Epithelial cell of esophagus (primary cell): ENCODE measurements around the gene HTR1D.
"Not testable (repeated sequence)": the region's sequence is repeated elsewhere in the genome, so short reads cannot be mapped to it uniquely, and the experiment has no call there.

ENCODE experiments used
- DNase-seq: peaks from one replicate; pipeline ENCODE4 v3.0.0; 2010; ENCODE audit warnings: low read depth
- H3K4me3 ChIP-seq: 2 replicates; pipeline ENCODE4 v1.5.1; 2011; ENCODE audit warnings: mild to moderate bottlenecking, low read length, control low read depth
- CTCF ChIP-seq: IDR thresholded peaks from 2 replicates; pipeline ENCODE4 v1.5.1; 2011; ENCODE audit warnings: low read depth, mild to moderate bottlenecking, low read length, control low read depth, inconsistent platforms; ENCODE audit not compliant: insufficient read depth; ENCODE audit errors: missing control alignments

The HTR1D gene

GRCh38 chr1:23193391-23194118 lies 23.7 kb downstream of the HTR1D start:
- DNase-seq = no peak
- TF ChIP-seq CTCF = no peak

GRCh38 chr1:23191199-23191598 lies 26.1 kb downstream of the HTR1D start:
- no peak for TF ChIP-seq CTCF
- DNase-seq = no peak
- H3K4me3 ChIP-seq = no peak overlapping the region

More at GRCh38 chr1:23193391-23194118, 23.7 kb downstream of the HTR1D start:
- no peak overlapping the region for H3K4me3 ChIP-seq

- DNase-seq = peak; percentile 99
- H3K4me3 ChIP-seq = not testable (repeated sequence)
These were observed 28.3 kb downstream of the HTR1D start for GRCh38 chr1:23188936-23189452.

- peak; percentile 77 for DNase-seq
- H3K4me3 ChIP-seq = no peak overlapping the region
- TF ChIP-seq CTCF = no peak
These were observed 28.8 kb downstream of the HTR1D start for GRCh38 chr1:23188434-23188884.

GRCh38 chr1:23187637-23188036 lies 29.7 kb downstream of the HTR1D start:
- no peak for DNase-seq
- TF ChIP-seq CTCF = no peak
- no peak overlapping the region for H3K4me3 ChIP-seq

- TF ChIP-seq CTCF = no peak
- DNase-seq = no peak
- H3K4me3 ChIP-seq = no peak overlapping the region
These were observed 31.9 kb downstream of the HTR1D start for GRCh38 chr1:23185381-23185780.

- peak; percentile 66 for TF ChIP-seq CTCF
- H3K4me3 ChIP-seq = no peak overlapping the region
- DNase-seq = peak; percentile 45
These were observed 32.9 kb downstream of the HTR1D start for GRCh38 chr1:23184212-23184934.
